SU-DHL-6 (cell line): ENCODE measurements around the gene GBP7.

Experiments
- EZH2phosphoT487 ChIP-seq: fragments of 200-600 bp; sonication (generic), shearing (Covaris generic); conservative IDR thresholded peaks from 2 replicates; pipeline ENCODE4 v1.6.1; 2018; ENCODE audit warnings: mild to moderate bottlenecking, antibody characterized with exemption, low read length, moderate library complexity, mixed read lengths
- TF ChIP-seq, protein P1 (sequence below): fragments of 200-600 bp; sonication (generic); IDR thresholded peaks from one replicate; pipeline ENCODE4 v1.5.1; 2017; ENCODE audit warnings: antibody characterized with exemption, mild to moderate bottlenecking, low read length, moderate library complexity; ENCODE audit not compliant: insufficient read depth, poor library complexity, severe bottlenecking

DNA sequence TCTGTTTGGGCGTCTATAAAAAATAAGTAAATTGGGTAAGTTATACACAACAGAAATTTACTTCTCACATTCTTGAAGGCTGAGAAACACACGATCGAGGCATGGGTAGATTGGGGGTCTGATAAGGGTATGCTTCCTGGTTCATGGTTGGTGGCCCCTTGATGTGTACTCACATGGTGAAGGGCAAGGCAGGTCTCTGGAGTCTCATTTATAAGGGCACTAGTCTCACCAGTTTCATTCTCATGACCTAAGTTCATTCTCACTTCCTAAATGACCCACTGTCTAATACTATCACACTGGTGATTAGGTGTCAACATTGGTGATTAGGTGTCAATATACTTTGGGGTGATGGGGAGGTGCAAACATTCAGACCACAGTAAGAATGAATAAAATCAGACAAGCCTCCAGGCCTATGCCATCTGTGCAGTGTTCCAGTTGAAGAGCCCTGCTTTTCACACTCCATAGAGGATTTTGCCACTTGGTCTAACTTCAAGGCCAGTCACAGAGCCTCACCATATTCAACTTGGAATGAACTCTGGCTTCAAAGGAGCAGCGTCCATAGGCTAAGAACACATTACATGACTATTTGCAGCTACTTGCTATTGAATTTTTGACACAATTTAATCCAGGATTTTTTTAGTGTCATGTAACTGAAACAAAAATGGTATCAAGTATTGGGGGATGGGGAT, 25.4 kb upstream of the GBP7 start:
- TF ChIP-seq, protein P1, sequence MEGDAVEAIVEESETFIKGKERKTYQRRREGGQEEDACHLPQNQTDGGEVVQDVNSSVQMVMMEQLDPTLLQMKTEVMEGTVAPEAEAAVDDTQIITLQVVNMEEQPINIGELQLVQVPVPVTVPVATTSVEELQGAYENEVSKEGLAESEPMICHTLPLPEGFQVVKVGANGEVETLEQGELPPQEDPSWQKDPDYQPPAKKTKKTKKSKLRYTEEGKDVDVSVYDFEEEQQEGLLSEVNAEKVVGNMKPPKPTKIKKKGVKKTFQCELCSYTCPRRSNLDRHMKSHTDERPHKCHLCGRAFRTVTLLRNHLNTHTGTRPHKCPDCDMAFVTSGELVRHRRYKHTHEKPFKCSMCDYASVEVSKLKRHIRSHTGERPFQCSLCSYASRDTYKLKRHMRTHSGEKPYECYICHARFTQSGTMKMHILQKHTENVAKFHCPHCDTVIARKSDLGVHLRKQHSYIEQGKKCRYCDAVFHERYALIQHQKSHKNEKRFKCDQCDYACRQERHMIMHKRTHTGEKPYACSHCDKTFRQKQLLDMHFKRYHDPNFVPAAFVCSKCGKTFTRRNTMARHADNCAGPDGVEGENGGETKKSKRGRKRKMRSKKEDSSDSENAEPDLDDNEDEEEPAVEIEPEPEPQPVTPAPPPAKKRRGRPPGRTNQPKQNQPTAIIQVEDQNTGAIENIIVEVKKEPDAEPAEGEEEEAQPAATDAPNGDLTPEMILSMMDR = no peak
- no peak for TF ChIP-seq EZH2phosphoT487
